GM23338 (cell line): ENCODE measurements around the gene UNKL. TPM values are rescaled to one million over a fixed set of nuclear protein-coding genes. Genes with fewer than 3 reads are reported as not detected.

Source experiments
- ATAC-seq: fragments of 200-7000 bp; cut with Tn5 transposase; 3 replicates; pipeline ENCODE4 v1.9.1; 2020
- DNase-seq: peaks from one replicate; pipeline ENCODE4 v3.0.0-alpha.2; 2015; ENCODE audit warnings: low spot score
- H2AFZ ChIP-seq: fragments of 200-600 bp; sonication (generic); 2 replicates; pipeline ENCODE4 v1.8.0; 2016; ENCODE audit warnings: antibody characterized with exemption, mild to moderate bottlenecking, moderate library complexity
- H3F3A ChIP-seq: fragments of 200-600 bp; sonication (generic); replicated peaks from 2 replicates; pipeline ENCODE4 v1.8.0; 2017; ENCODE audit warnings: antibody characterized with exemption, mixed run types, low read depth
- H3K27ac ChIP-seq: fragments of 200-600 bp; sonication (generic); 2 replicates; pipeline ENCODE4 v1.6.1; 2016; ENCODE audit warnings: low read depth
- H3K27me3 ChIP-seq: fragments of 200-600 bp; sonication (generic); 2 replicates; pipeline ENCODE4 v1.8.0; 2016; ENCODE audit warnings: mild to moderate bottlenecking, mixed run types, moderate library complexity; ENCODE audit not compliant: insufficient read depth
- H3K36me3 ChIP-seq: fragments of 200-600 bp; sonication (generic); 2 replicates; pipeline ENCODE4 v1.8.0; 2016; ENCODE audit warnings: mild to moderate bottlenecking; ENCODE audit not compliant: insufficient read depth
- H3K4me1 ChIP-seq: fragments of 200-600 bp; sonication (generic); 2 replicates; pipeline ENCODE4 v1.8.0; 2016; ENCODE audit warnings: mild to moderate bottlenecking, moderate library complexity; ENCODE audit not compliant: insufficient read depth
- H3K4me2 ChIP-seq: fragments of 200-600 bp; sonication (generic); 2 replicates; pipeline ENCODE4 v1.7.1; 2017; ENCODE audit warnings: mixed run types
- H3K4me3 ChIP-seq: fragments of 200-600 bp; sonication (generic); 2 replicates; pipeline ENCODE4 v1.6.1; 2016; ENCODE audit warnings: mixed run types
- H3K79me2 ChIP-seq: fragments of 200-600 bp; sonication (generic); replicated peaks from 2 replicates; pipeline ENCODE4 v1.8.0; 2017; ENCODE audit warnings: mild to moderate bottlenecking; ENCODE audit not compliant: insufficient read depth
- H3K9me2 ChIP-seq: fragments of 200-600 bp; sonication (generic); 2 replicates; pipeline ENCODE4 v1.8.0; 2017; ENCODE audit not compliant: insufficient read depth
- H4K20me1 ChIP-seq: fragments of 200-600 bp; sonication (generic); replicated peaks from 2 replicates; pipeline ENCODE4 v1.8.0; 2017; ENCODE audit warnings: mild to moderate bottlenecking; ENCODE audit not compliant: insufficient read depth
- H3K27ac Mint-ChIP-seq: 2 replicates; pipeline ENCODE4 v1.8.0; 2020; ENCODE audit warnings: inconsistent platforms, mild to moderate bottlenecking, moderate library complexity, mixed read lengths
- H3K27me3 Mint-ChIP-seq: 3 replicates; pipeline ENCODE4 v1.8.0; 2022; ENCODE audit warnings: low read depth, mild to moderate bottlenecking, moderate library complexity, mixed read lengths, inconsistent platforms; ENCODE audit not compliant: insufficient read depth, poor library complexity
- H3K36me3 Mint-ChIP-seq: 3 replicates; pipeline ENCODE4 v1.8.0; 2021; ENCODE audit warnings: low read depth, mild to moderate bottlenecking, inconsistent platforms, moderate library complexity, mixed read lengths
- H3K4me1 Mint-ChIP-seq: 3 replicates; pipeline ENCODE4 v1.8.0; 2020; ENCODE audit warnings: mild to moderate bottlenecking, inconsistent platforms, mixed read lengths
- H3K4me3 Mint-ChIP-seq: 3 replicates; pipeline ENCODE4 v1.8.0; 2021; ENCODE audit warnings: moderate library complexity, mild to moderate bottlenecking, inconsistent platforms, mixed read lengths
- H3K9me3 Mint-ChIP-seq: 3 replicates; pipeline ENCODE4 v1.8.0; 2020; ENCODE audit warnings: moderate library complexity, mild to moderate bottlenecking, inconsistent platforms, mixed read lengths
- CREB1 ChIP-seq: fragments of 250-450 bp; sonication (Bioruptor Pico); IDR thresholded peaks from 2 replicates; pipeline ENCODE4 v1.5.0; 2020; ENCODE audit warnings: low read depth, mild to moderate bottlenecking, moderate library complexity
- CTCF ChIP-seq, 2 experiments: fragments of 200-600 bp in 1 of 2; sonication (generic) in 1 of 2; conservative IDR thresholded peaks; 2 replicates each; pipeline versions ENCODE4 v1.5.1 to v1.6.1; 2016 to 2017; ENCODE audit warnings: antibody characterized with exemption in 2 of 2, low read depth in 2 of 2, mild to moderate bottlenecking in 2 of 2, moderate library complexity in 1 of 2
- ETS1 ChIP-seq: IDR thresholded peaks from 2 replicates; pipeline ENCODE4 v1.6.1; 2016; ENCODE audit warnings: antibody characterized with exemption
- JUNB ChIP-seq: IDR thresholded peaks from one replicate; pipeline ENCODE4 v1.6.1; 2016; ENCODE audit warnings: antibody characterized with exemption; ENCODE audit not compliant: unreplicated experiment
- POLR2AphosphoS5 ChIP-seq: IDR thresholded peaks from 2 replicates; pipeline ENCODE4 v1.6.1; 2016; ENCODE audit warnings: antibody characterized with exemption, low read depth
- REST ChIP-seq: IDR thresholded peaks from one replicate; pipeline ENCODE4 v1.6.1; 2018; ENCODE audit warnings: antibody characterized with exemption; ENCODE audit not compliant: unreplicated experiment
- STAT1 ChIP-seq: IDR thresholded peaks from one replicate; pipeline ENCODE4 v1.6.1; 2016; ENCODE audit warnings: antibody characterized with exemption; ENCODE audit not compliant: unreplicated experiment
- ZNF331 ChIP-seq: fragments of 250-450 bp; sonication (Bioruptor Pico); IDR thresholded peaks from 2 replicates; pipeline ENCODE4 v1.5.0; 2020; ENCODE audit warnings: low read depth, mild to moderate bottlenecking, moderate library complexity
- ZNF462 ChIP-seq: fragments of 250-450 bp; sonication (Bioruptor Pico); IDR thresholded peaks from 2 replicates; pipeline ENCODE4 v1.5.0; 2020; ENCODE audit warnings: mild to moderate bottlenecking, moderate library complexity
- polyA plus RNA-seq: library from polyadenylated mRNA; unstranded; fragments of >200 nt; fragmentation: Nextera tagmentation; extraction: Ambion mirVana; gene quantifications from 2 replicates; pipeline ENCODE4 v1.2.1, GENCODE V29; 2016
- total RNA-seq: library from RNA; depleted of rRNA; stranded (reverse); fragments of >200 nt; shearing (Covaris generic); gene quantifications from 2 replicates; pipeline ENCODE4 v1.2.3, GENCODE V29; 2014

The UNKL gene
- total and polyA plus RNA-seq, 2 experiments from 2014 or later = 16.7 to 28.7 TPM

GRCh38 chr16:1447965-1448364, 33.5 kb upstream of the UNKL start:
- no peaks in the 10 kb centered on the region for H3K4me1 Mint-ChIP-seq
- H3K27ac ChIP-seq = no peak overlapping the region
- peaks cover 12% of the 10 kb centered on the region for H3K36me3 Mint-ChIP-seq
- H4K20me1 ChIP-seq = no peaks in the 10 kb centered on the region
- TF ChIP-seq ZNF462 (no peak), REST (no peak), CTCF (conservative IDR thresholded peaks at IDR 0.05; ENCODE audit: low read depth in 2 of 2) (no peak), STAT1 (no peak), ETS1 (no peak), CREB1 (CRISPR knock-in tag) (no peak), POLR2AphosphoS5 (no peak), ZNF331 (CRISPR knock-in tag) (no peak), JUNB (no peak)
- no peak for DNase-seq
- H2AFZ ChIP-seq = no peak overlapping the region
- H3K4me2 ChIP-seq = no peak overlapping the region
- H3K79me2 ChIP-seq = no peaks in the 10 kb centered on the region
- H3K36me3 ChIP-seq = no peaks in the 10 kb centered on the region
- H3K27ac Mint-ChIP-seq = no peak overlapping the region
- no peak for ATAC-seq
- H3K4me1 ChIP-seq = no peaks in the 10 kb centered on the region
- no peaks in the 10 kb centered on the region for H3K9me2 ChIP-seq
- H3K9me3 Mint-ChIP-seq = no peaks in the 10 kb centered on the region
- no peaks in the 10 kb centered on the region for H3F3A ChIP-seq
- H3K4me3 Mint-ChIP-seq = no peak overlapping the region
- H3K27me3 Mint-ChIP-seq = peaks cover 9% of the 10 kb centered on the region
- no peaks in the 10 kb centered on the region for H3K27me3 ChIP-seq
- H3K4me3 ChIP-seq = no peak overlapping the region
